Measurements from ENCODE around the gene WIPF2.

Gene WIPF2

DNA sequence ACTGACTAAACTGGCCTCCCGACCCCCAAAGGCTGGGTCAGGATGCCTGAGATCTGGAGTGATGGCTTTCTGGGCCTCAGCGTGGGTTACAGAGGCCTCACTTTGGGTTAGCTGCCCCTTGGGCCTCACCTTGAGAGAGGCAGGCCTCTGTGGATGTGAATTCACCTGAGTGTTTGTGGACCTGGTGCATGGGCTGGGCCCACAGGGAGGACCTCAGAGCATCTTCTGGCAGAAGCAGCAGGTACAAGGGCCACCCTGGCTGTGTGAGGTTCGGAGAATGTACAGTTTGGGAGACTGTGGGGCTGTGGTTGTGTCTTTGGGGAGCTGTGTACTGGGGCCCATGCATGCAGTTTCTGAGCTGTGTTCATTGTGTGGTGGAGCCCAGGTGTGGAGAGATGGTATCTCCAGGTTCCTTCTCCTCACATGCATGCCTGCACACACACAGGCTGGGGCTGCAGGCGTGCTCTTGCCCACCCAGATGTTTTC lies 108.2 kb downstream of the WIPF2 start:
- no peak for DNase-seq (ENCODE audit: low read depth in 2 of 2)

DNA sequence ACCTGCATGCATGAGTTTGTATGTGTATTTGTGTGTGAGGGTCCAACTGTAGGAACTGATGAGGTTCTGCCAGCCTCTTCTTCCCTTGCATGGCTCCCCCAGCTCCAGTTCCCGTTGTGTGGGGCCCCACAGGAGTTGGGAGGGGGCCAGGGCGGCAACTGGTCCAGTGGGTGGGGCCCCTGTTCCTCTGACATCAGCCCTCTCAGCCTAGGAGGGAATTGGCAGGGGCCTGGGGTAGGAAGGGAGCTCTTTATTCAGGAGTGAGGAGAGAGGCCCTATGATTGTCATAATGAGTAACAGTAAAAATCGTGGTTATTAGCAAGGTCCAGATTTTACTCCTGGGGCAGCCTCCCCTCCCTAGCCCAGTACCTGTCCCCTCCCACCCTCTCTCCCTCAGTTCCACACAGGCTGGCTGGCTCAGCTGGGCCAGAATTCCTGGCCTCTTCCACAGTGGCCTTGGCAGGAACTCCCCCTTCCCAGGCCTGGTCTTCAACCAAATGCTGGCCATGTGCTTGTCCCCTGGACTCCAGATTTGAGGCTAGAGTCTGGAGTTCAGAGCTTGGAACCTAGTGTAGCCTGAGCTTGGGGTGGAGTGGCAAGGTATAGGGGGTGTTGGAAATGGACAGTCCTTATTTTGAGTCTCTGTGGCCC lies 108.8 kb downstream of the WIPF2 start:
- no peak for DNase-seq (ENCODE audit: low read depth in 2 of 2)

DNA sequence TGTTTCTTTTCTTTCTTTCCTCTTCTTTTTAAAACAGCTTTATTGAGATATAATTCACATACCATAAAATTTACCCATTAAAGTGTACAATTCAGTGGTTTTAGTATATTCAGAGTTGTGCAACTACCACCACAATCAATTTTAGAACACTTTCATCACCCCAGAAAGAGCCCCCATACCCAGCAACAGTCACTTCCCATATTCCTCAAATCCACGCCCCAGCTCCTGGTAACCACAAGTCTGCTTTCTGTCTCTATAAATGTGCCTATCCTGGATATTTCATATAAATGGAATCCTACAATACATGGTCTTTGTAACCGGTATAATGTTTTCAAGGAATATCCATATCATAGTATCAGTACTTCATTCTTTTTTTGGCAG lies 109.3 kb downstream of the WIPF2 start:
- no peak for DNase-seq (ENCODE audit: low read depth in 2 of 2)

DNA sequence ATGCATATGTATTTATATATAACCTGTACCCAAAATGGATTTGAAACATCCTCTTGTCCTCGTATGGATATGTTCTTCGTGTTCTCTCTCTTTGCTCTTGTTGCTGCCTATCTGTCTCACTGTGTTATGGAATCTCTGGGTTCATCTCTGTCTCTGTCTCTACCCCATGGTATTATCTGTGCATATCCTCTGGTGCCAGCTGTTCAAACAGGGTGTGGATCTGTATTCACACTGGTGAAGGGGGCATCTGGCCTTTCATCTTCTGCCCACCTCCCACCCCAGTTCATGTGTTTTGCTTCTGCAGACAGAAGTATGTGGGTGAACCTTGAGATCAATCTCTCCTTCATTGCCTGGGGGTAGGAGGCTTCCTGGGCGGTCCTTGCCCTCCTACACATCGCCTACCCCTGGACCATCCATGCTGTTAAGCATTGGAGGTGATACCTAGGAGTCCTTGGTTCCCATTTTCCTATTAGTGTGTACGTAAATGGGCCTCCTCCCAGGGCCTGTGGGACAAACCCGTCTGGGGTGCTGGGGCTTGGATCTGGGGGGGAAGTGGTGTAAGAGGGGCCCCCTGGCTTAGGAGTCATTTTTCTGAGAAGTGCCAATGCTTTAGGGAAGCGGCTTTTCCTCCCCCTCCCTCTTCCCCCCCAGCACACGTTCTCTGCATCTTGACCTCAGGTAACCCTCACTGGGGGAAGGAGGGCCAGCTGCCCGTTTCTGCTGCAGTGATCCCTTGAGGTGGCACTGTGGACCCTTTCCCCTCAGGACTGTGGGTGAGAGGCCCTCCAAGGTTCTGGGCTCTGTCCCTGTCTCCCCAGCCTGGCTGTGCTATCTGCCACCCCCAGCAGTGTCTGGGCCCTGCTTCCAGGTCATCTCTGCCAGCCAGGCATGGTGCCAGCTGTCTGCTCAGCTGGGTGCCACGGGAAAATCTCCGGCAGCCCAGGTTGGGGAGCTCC lies 111.0 kb downstream of the WIPF2 start:
- no peak for DNase-seq (ENCODE audit: low read depth in 2 of 2)

DNA sequence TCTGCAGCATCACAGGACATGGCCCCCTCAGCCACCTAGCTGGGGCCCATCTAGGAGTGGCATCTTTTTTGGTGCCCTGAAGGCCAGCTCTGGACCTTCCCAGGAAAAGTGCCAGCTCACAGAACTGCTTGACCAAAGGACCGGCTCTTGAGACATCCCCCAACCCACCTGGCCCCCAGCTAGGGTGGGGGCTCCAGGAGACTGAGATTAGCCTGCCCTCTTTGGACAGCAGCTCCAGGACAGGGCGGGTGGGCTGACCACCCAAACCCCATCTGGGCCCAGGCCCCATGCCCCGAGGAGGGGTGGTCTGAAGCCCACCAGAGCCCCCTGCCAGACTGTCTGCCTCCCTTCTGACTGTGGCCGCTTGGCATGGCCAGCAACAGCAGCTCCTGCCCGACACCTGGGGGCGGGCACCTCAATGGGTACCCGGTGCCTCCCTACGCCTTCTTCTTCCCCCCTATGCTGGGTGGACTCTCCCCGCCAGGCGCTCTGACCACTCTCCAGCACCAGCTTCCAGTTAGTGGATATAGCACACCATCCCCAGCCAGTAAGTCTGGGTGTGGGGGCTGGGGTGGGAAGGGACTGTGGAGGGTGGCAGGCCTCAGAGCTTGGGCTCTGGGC lies 111.9 kb downstream of the WIPF2 start:
- no peak for DNase-seq (ENCODE audit: low read depth in 2 of 2)

DNA sequence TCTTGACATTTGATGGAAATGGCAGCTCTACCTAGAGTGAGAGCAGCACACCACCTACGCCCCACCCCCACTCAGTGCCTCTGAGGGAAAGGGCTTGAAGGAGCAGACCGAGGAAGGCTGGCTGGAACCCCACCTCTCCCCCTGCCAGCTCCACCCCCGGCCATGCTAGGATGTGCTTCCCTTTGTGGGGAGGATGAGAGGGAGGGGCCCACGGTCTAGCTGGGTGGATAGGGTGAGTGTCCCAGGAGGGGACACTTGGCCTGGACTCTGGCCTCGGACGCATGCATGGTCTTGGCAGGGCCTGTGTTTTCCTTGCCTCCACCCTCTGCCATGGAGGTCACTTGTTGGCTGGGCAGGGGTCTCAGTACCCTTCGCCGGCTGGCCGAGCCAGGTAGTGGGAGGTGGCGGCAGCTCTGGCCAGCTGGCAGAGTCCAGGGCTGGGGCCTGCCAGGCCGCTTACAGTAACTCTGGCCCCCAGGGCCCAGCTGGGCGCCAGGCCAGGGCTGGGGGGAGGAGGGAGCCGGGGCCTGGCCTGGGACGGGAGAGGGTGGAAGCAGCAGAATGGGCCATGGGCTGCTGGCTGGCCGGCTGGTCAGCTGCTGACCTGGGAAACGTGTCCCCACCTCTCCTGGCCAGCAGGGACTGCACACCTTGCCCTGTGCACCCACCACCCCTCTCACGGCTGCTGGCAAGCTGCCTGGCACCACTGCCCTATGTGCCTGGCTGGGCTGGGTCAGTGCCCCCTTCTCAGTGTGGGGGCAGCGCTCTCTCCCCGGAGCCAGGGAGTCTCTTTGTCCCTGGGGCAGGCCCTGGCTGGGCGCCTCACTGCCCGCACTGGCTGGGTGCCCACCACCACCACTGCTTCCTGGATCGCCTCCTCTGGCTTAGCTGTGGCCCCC lies 112.9 kb downstream of the WIPF2 start:
- DNase-seq (ENCODE audit: low read depth in 2 of 2) = no peak

Measured in stimulated activated CD8-positive, alpha-beta memory T cell treated with anti-CD3 and anti-CD28 coated beads, Interleukin-7, amount 100 ng/mL, for 1 hour (primary cell).